BLaER1 (cell line): ENCODE results near the gene TOP2A.
A peak's percentile ranks its signal among the peaks of the same experiment; 100 is the strongest.

ENCODE experiments used
- H3K27ac ChIP-seq: shearing (Covaris generic); formaldehyde crosslinking; 2 replicates; pipeline ENCODE4 v1.8.1; 2022
- H3K27me3 ChIP-seq: shearing (Covaris generic); formaldehyde crosslinking; 2 replicates; pipeline ENCODE4 v1.8.1; 2022
- H3K36me3 ChIP-seq: shearing (Covaris generic); formaldehyde crosslinking; 2 replicates; pipeline ENCODE4 v1.8.1; 2022
- H3K4me1 ChIP-seq: shearing (Covaris generic); formaldehyde crosslinking; 2 replicates; pipeline ENCODE4 v1.8.1; 2022
- H3K4me2 ChIP-seq: shearing (Covaris generic); formaldehyde crosslinking; 2 replicates; pipeline ENCODE4 v1.8.1; 2022
- H3K4me3 ChIP-seq: shearing (Covaris generic); formaldehyde crosslinking; 2 replicates; pipeline ENCODE4 v1.8.1; 2022
- H3K9ac ChIP-seq: shearing (Covaris generic); formaldehyde crosslinking; 2 replicates; pipeline ENCODE4 v1.8.1; 2022
- H3K9me3 ChIP-seq: shearing (Covaris generic); formaldehyde crosslinking; 2 replicates; pipeline ENCODE4 v1.8.1; 2022
- H4K20me1 ChIP-seq: shearing (Covaris generic); formaldehyde crosslinking; 2 replicates; pipeline ENCODE4 v1.8.1; 2022
- Cebpa-rat ChIP-seq: shearing (Covaris generic); IDR thresholded peaks from 2 replicates; pipeline ENCODE4 v1.8.1; 2022

Gene TOP2A

GRCh38 chr17:40351359-40352236 is 66.1 kb downstream of the TOP2A start:
- Histone ChIP-seq H3K4me3 (peak overlapping the region; percentile 22; the same call in 1 of the 2 replicates), H3K4me1 (peaks cover 77% of the 10 kb centered on the region), H3K36me3 (peaks cover 59% of the 10 kb centered on the region), H3K9me3 (no peaks in the 10 kb centered on the region), H4K20me1 (peaks cover 30% of the 10 kb centered on the region), H3K27me3 (no peaks in the 10 kb centered on the region), H3K4me2 (peak overlapping the region; percentile 97), H3K27ac (peak overlapping the region; percentile 77), H3K9ac (peak overlapping the region; percentile 73)
- TF ChIP-seq Cebpa-rat = no peak

DNA sequence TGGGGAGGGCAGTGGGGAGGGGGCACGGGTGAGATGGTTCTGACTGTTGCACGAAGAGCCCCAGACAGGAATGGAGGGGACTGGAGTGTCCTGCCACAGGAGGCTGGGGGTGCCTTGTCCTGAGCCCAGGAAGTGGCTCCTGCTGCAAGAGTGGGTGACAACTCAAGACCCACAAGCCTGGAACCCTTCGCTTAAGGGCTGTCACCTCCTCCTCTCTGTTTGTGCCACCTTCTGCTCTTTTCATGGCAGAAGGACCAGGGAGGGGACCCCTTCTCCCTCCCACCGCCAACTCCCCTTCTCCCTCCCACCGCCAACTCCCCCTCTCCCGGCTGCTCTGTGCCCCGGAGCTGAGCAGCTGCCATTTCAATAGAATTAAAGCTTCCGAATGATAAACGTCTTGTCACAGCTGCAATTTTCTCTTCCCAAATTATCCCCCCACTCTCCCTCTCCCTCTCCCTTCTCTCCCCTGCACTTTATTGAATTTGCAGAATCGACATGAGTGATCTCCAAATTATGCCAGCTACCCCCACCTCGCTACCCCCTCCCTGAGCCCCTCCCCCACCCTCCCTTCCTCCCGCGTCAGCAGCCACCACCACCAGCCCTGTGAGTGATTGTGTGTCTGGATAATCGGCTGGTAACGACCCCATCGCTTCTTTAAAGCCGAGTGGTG is 66.9 kb downstream of the TOP2A start:
- peak overlapping the region; percentile 77 for H3K27ac ChIP-seq
- H3K4me1 ChIP-seq = peaks cover 85% of the 10 kb centered on the region
- peak overlapping the region; percentile 97 for H3K4me2 ChIP-seq
- no peak for TF ChIP-seq Cebpa-rat
- no peaks in the 10 kb centered on the region for H3K9me3 ChIP-seq
- H3K9ac ChIP-seq = peak overlapping the region; percentile 73; the same call in 1 of the 2 replicates
- peaks cover 30% of the 10 kb centered on the region for H4K20me1 ChIP-seq
- H3K27me3 ChIP-seq = no peaks in the 10 kb centered on the region
- peaks cover 55% of the 10 kb centered on the region for H3K36me3 ChIP-seq
- H3K4me3 ChIP-seq = peak overlapping the region; percentile 22; the same call in 1 of the 2 replicates

DNA sequence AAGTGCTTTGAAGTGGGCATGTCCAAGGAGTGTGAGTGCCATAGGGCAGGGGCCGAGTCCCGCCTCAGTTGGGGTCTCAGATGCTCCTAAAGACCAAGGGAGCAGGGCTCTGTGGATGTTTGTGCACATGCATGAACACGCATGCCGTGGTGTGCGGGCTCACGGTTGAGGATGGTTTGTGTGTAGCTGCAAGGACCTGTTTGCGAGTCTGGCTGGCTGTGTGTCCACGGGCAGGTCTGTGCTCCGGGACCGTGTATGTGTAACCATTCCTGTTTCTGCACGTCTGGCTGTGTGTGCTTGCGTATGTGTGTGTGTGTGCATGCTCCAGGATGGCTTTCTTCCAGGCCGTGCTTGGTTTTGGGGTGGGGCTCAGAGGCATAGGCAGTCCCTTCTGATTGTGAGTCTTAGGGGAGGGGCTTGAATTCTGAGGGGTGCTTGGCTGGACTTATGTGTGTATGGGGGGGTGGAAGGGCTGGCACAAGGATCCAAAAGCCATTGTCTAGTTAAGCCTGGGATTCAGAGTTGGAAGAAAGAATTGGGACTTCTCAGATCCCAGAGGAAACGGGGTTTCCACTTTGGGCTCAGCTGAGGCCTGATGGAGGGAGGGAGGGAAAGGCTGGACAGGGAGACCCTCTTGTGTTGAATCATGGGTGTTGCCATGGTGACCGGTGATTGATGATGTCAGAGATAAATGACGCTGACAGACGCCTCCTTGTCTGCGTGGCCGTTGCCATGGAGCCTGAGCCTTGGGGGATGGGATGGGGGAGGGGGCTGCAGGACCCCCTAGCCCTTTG is 67.6 kb downstream of the TOP2A start:
- no peak overlapping the region for H3K4me3 ChIP-seq
- H3K27ac ChIP-seq = no peak overlapping the region
- TF ChIP-seq Cebpa-rat = no peak
- H3K9ac ChIP-seq = no peak overlapping the region
- peaks cover 48% of the 10 kb centered on the region for H3K36me3 ChIP-seq
- H3K27me3 ChIP-seq = no peaks in the 10 kb centered on the region
- peaks cover 30% of the 10 kb centered on the region for H4K20me1 ChIP-seq
- no peaks in the 10 kb centered on the region for H3K9me3 ChIP-seq
- peak overlapping the region; percentile 97 for H3K4me2 ChIP-seq
- H3K4me1 ChIP-seq = peaks cover 92% of the 10 kb centered on the region

GRCh38 chr17:40349477-40349894 is 68.2 kb downstream of the TOP2A start:
- Histone ChIP-seq H3K4me3 (no peak overlapping the region), H3K9me3 (no peaks in the 10 kb centered on the region), H3K4me2 (peak overlapping the region; percentile 97), H3K27me3 (no peaks in the 10 kb centered on the region), H3K36me3 (peaks cover 42% of the 10 kb centered on the region), H3K27ac (peak overlapping the region; percentile 74; the same call in 1 of the 2 replicates), H4K20me1 (peaks cover 30% of the 10 kb centered on the region), H3K4me1 (peaks cover 92% of the 10 kb centered on the region), H3K9ac (peak overlapping the region; percentile 85; the same call in 1 of the 2 replicates)
- no peak for TF ChIP-seq Cebpa-rat

DNA sequence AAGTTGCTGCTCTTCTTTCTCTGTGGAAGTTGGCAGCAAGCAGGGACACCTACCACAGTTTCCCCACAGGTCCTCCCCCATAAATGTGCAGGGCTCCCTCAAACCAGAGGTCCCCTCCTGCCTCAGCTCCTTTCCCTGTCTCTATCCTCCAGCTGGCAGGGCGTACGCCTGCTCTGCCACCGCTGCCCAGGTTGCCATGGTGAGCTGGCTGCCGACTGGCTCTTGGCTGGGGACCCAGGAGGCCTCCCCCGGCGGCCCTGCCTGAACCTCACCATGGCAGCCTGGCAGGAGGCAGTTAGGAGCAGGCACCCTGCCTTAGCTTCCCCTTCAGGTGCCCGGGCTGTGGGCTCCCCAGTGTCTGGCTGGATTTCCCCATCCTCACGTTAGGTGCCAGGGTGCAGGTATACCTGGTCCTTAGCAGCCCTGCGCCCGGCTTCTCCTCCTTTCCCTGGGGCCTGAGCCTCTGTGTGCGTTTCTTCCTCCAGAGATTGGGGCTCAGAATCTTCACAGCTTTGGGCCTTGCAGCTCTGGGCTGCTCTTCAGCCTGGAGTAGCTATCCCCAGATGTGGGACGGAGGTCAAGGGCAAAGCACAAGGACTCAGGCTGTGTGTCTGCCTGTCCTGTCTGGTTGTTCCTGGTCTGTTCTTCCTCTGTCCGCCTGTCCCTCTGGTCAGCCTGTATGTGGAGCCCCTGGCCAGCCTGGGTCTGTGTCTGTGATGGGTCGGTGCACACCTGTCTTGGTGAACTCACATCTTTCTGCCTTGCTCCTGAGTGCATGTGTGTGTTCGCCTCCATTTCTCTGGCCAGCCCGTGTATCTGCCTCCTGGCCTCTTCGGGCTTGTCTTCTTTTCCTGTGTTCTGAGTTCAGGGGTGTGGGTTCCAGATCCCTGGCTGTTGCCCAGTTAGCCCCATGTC is 68.9 kb downstream of the TOP2A start:
- peak overlapping the region; percentile 42; the same call in 1 of the 2 replicates for H3K4me3 ChIP-seq
- TF ChIP-seq Cebpa-rat = no peak
- H3K4me1 ChIP-seq = peaks cover 99% of the 10 kb centered on the region
- H4K20me1 ChIP-seq = peaks cover 30% of the 10 kb centered on the region
- peak overlapping the region; percentile 74 for H3K27ac ChIP-seq
- H3K36me3 ChIP-seq = peaks cover 37% of the 10 kb centered on the region
- peak overlapping the region; percentile 97 for H3K4me2 ChIP-seq
- H3K9ac ChIP-seq = peak overlapping the region; percentile 85
- no peaks in the 10 kb centered on the region for H3K9me3 ChIP-seq
- H3K27me3 ChIP-seq = no peaks in the 10 kb centered on the region

DNA sequence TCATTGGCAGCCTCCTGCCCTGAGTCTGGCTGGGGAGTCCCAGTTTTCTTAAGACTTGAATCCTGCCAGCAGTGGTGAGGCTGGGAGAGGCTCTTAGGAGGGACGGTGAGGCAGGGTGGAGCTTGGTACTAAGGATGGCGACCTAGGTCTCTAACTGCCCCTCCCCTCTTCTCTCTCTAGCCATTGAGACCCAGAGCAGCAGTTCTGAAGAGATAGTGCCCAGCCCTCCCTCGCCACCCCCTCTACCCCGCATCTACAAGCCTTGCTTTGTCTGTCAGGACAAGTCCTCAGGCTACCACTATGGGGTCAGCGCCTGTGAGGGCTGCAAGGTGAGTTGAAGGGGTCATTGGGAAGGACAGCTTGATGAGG is 69.6 kb downstream of the TOP2A start:
- Histone ChIP-seq H3K9ac (peak overlapping the region; percentile 85), H3K36me3 (peaks cover 32% of the 10 kb centered on the region), H3K27ac (peak overlapping the region; percentile 74), H3K27me3 (no peaks in the 10 kb centered on the region), H4K20me1 (peaks cover 33% of the 10 kb centered on the region), H3K4me1 (peaks cover 100% of the 10 kb centered on the region), H3K4me3 (peak overlapping the region; percentile 42), H3K9me3 (no peaks in the 10 kb centered on the region), H3K4me2 (peak overlapping the region; percentile 97)
- no peak for TF ChIP-seq Cebpa-rat

GRCh38 chr17:40347319-40348135 is 70.2 kb downstream of the TOP2A start:
- no peaks in the 10 kb centered on the region for H3K9me3 ChIP-seq
- H3K4me1 ChIP-seq = peaks cover 100% of the 10 kb centered on the region
- H3K27ac ChIP-seq = peak overlapping the region; percentile 84
- peaks cover 26% of the 10 kb centered on the region for H3K36me3 ChIP-seq
- H3K9ac ChIP-seq = peak overlapping the region; percentile 85
- H4K20me1 ChIP-seq = peaks cover 39% of the 10 kb centered on the region
- H3K4me3 ChIP-seq = peak overlapping the region; percentile 42
- TF ChIP-seq Cebpa-rat = no peak
- H3K27me3 ChIP-seq = no peaks in the 10 kb centered on the region
- peak overlapping the region; percentile 97 for H3K4me2 ChIP-seq

GRCh38 chr17:40346765-40347158 is 70.9 kb downstream of the TOP2A start:
- Histone ChIP-seq H3K9me3 (no peaks in the 10 kb centered on the region), H3K4me3 (no peak overlapping the region; the same call in 1 of the 2 replicates), H3K36me3 (peaks cover 20% of the 10 kb centered on the region), H3K27me3 (no peaks in the 10 kb centered on the region), H3K4me1 (peaks cover 95% of the 10 kb centered on the region), H3K4me2 (peak overlapping the region; percentile 97), H3K9ac (peak overlapping the region; percentile 85), H4K20me1 (peaks cover 39% of the 10 kb centered on the region), H3K27ac (peak overlapping the region; percentile 84)
- no peak for TF ChIP-seq Cebpa-rat
